Hepatocyte (in vitro differentiated cells): ENCODE data around the gene TCF7. TPM values are rescaled to one million over a fixed set of nuclear protein-coding genes. Genes with fewer than 3 reads are reported as not detected.

Source experiments
- DNase-seq: peaks from one replicate; pipeline ENCODE4 v3.0.0-alpha.2; 2016; ENCODE audit warnings: low spot score
- H2AFZ ChIP-seq: fragments of 200-600 bp; sonication (generic); 2 replicates; pipeline ENCODE4 v1.6.0; 2016; ENCODE audit warnings: antibody characterized with exemption, mild to moderate bottlenecking
- H3K27ac ChIP-seq: fragments of 200-600 bp; sonication (generic); 2 replicates; pipeline ENCODE4 v1.5.1; 2016; ENCODE audit warnings: mild to moderate bottlenecking
- H3K27me3 ChIP-seq: fragments of 200-600 bp; sonication (generic); 2 replicates; pipeline ENCODE4 v1.6.1; 2016
- H3K36me3 ChIP-seq: fragments of 200-600 bp; sonication (generic); replicated peaks from 2 replicates; pipeline ENCODE4 v1.5.1; 2016; ENCODE audit warnings: low read depth; ENCODE audit not compliant: insufficient read depth
- H3K4me1 ChIP-seq: fragments of 200-600 bp; sonication (generic); 2 replicates; pipeline ENCODE4 v1.5.1; 2016; ENCODE audit warnings: mild to moderate bottlenecking, moderate library complexity; ENCODE audit not compliant: insufficient read depth
- H3K4me2 ChIP-seq: fragments of 200-600 bp; sonication (generic); 2 replicates; pipeline ENCODE4 v1.6.0; 2016
- H3K4me3 ChIP-seq: fragments of 200-600 bp; sonication (generic); 2 replicates; pipeline ENCODE4 v1.5.1; 2016; ENCODE audit warnings: mild to moderate bottlenecking
- H3K79me2 ChIP-seq: fragments of 200-600 bp; sonication (generic); 2 replicates; pipeline ENCODE4 v1.6.0; 2017; ENCODE audit warnings: mild to moderate bottlenecking
- H3K9me2 ChIP-seq: fragments of 200-600 bp; sonication (generic); replicated peaks from 2 replicates; pipeline ENCODE4 v1.6.0; 2017; ENCODE audit warnings: mild to moderate bottlenecking; ENCODE audit not compliant: insufficient read depth
- H3K9me3 ChIP-seq: fragments of 200-600 bp; sonication (generic); 2 replicates; pipeline ENCODE4 v1.5.1; 2016; ENCODE audit warnings: low read depth, mild to moderate bottlenecking
- H4K20me1 ChIP-seq: fragments of 200-600 bp; sonication (generic); 2 replicates; pipeline ENCODE4 v1.6.0; 2016; ENCODE audit warnings: mild to moderate bottlenecking; ENCODE audit not compliant: insufficient read depth, poor library complexity, severe bottlenecking
- EZH2 ChIP-seq: fragments of 200-600 bp; sonication (generic); IDR thresholded peaks from 2 replicates; pipeline ENCODE4 v1.6.1; 2016; ENCODE audit warnings: antibody characterized with exemption, mild to moderate bottlenecking, borderline replicate concordance
- EZH2phosphoT487 ChIP-seq: fragments of 200-600 bp; sonication (generic); IDR thresholded peaks from one replicate; pipeline ENCODE4 v1.6.1; 2018; ENCODE audit warnings: antibody characterized with exemption, mild to moderate bottlenecking, low read depth, moderate library complexity; ENCODE audit not compliant: unreplicated experiment, severe bottlenecking
- WGBS: methylation state at CpG from one replicate; pipeline ENCODE4 v1.1.6; 2016; ENCODE audit warnings: low lambda C conversion rate; ENCODE audit errors: missing lambda C conversion rate; 5-methylcytosine and 5-hydroxymethylcytosine counted together
- polyA plus RNA-seq: library from polyadenylated mRNA; unstranded; fragments of >200 nt; fragmentation: Nextera tagmentation; extraction: Ambion mirVana; gene quantifications from 2 replicates; pipeline ENCODE4 v1.2.1, GENCODE V29; 2016
- total RNA-seq: library from RNA; depleted of rRNA; stranded (reverse); fragments of >200 nt; gene quantifications from 2 replicates; pipeline ENCODE4 v1.2.3, GENCODE V29; 2014
- TF ChIP-seq, protein P1 (sequence below): fragments of 200-600 bp; sonication (generic); IDR thresholded peaks from 2 replicates; pipeline ENCODE4 v1.5.1; 2016; ENCODE audit warnings: antibody characterized with exemption, mild to moderate bottlenecking; ENCODE audit not compliant: poor library complexity

Gene TCF7
- total and polyA plus RNA-seq, 2 experiments from 2014 or later: 7.5 to 8.1 TPM

- Histone ChIP-seq H3K27ac (no peak overlapping the region), H2AFZ (no peak overlapping the region), H3K27me3 (no peaks in the 10 kb centered on the region), H3K9me2 (no peaks in the 10 kb centered on the region), H3K4me2 (no peak overlapping the region), H3K9me3 (no peaks in the 10 kb centered on the region), H3K79me2 (no peaks in the 10 kb centered on the region), H3K4me1 (no peaks in the 10 kb centered on the region), H3K4me3 (no peak overlapping the region), H3K36me3 (no peaks in the 10 kb centered on the region), H4K20me1 (no peaks in the 10 kb centered on the region)
- TF ChIP-seq, protein P1, sequence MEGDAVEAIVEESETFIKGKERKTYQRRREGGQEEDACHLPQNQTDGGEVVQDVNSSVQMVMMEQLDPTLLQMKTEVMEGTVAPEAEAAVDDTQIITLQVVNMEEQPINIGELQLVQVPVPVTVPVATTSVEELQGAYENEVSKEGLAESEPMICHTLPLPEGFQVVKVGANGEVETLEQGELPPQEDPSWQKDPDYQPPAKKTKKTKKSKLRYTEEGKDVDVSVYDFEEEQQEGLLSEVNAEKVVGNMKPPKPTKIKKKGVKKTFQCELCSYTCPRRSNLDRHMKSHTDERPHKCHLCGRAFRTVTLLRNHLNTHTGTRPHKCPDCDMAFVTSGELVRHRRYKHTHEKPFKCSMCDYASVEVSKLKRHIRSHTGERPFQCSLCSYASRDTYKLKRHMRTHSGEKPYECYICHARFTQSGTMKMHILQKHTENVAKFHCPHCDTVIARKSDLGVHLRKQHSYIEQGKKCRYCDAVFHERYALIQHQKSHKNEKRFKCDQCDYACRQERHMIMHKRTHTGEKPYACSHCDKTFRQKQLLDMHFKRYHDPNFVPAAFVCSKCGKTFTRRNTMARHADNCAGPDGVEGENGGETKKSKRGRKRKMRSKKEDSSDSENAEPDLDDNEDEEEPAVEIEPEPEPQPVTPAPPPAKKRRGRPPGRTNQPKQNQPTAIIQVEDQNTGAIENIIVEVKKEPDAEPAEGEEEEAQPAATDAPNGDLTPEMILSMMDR: no peak
- no peak for TF ChIP-seq EZH2phosphoT487
- TF ChIP-seq EZH2: no peak
- WGBS: 71% methylated on average over 8 of the region's 8 CpGs
- DNase-seq: no peak
These were observed 28.1 kb upstream of the TCF7 start for GRCh38 chr5:134086225-134086942.

DNA sequence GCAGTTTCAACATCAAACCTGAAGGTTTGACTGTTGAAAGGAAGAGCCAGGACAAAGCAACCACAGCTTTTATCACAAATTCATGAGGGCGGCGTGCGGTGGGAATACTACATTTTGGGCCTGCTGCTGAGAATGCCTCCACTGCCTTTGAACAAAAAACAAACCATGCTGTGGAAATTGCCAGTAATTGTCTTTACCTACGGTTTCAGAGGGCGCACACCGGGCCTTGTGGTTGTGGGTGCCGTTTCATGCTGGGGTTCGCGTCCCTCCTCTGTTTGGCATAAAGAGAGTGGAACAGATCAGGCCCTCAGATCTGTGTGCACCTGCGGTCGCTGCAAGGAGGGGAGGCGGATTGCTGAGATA is 27.6 kb upstream of the TCF7 start:
- no peak overlapping the region for H2AFZ ChIP-seq
- WGBS: 78% methylated on average over 12 of the region's 12 CpGs
- DNase-seq: no peak

GRCh38 chr5:134088291-134088690 is 26.2 kb upstream of the TCF7 start:
- no peak overlapping the region for H2AFZ ChIP-seq
- H3K9me3 ChIP-seq: no peaks in the 10 kb centered on the region
- H3K4me1 ChIP-seq: no peaks in the 10 kb centered on the region
- no peaks in the 10 kb centered on the region for H3K27me3 ChIP-seq
- no peaks in the 10 kb centered on the region for H3K9me2 ChIP-seq
- H4K20me1 ChIP-seq: no peaks in the 10 kb centered on the region
- no peak overlapping the region for H3K4me2 ChIP-seq
- H3K79me2 ChIP-seq: no peaks in the 10 kb centered on the region
- no peak overlapping the region for H3K4me3 ChIP-seq
- no peak for TF ChIP-seq EZH2
- TF ChIP-seq EZH2phosphoT487: no peak
- TF ChIP-seq, protein P1: no peak
- no peak for DNase-seq
- no peaks in the 10 kb centered on the region for H3K36me3 ChIP-seq
- no peak overlapping the region for H3K27ac ChIP-seq

More for the DNA sequence above, 27.6 kb upstream of the TCF7 start:
- Histone ChIP-seq H3K4me2 (no peak overlapping the region), H3K79me2 (no peaks in the 10 kb centered on the region), H3K4me3 (no peak overlapping the region), H3K27ac (no peak overlapping the region), H3K4me1 (no peaks in the 10 kb centered on the region), H3K27me3 (no peaks in the 10 kb centered on the region), H3K9me2 (no peaks in the 10 kb centered on the region), H3K9me3 (no peaks in the 10 kb centered on the region), H4K20me1 (no peaks in the 10 kb centered on the region), H3K36me3 (no peaks in the 10 kb centered on the region)
- TF ChIP-seq EZH2: no peak
- no peak for TF ChIP-seq EZH2phosphoT487
- TF ChIP-seq, protein P1: no peak
